HepG2 (cell line): Measurements from ENCODE around the gene SLC4A9. TPM values are rescaled to one million over a fixed set of nuclear protein-coding genes. Genes with fewer than 3 reads are reported as not detected.

Experiments
- ERF ChIP-seq: IDR thresholded peaks from 2 replicates; pipeline ENCODE4 v1.6.1; 2018; ENCODE audit warnings: missing biosample characterization, missing genetic modification reagents
- HNRNPUL1 ChIP-seq: fragments of 200-400 bp; formaldehyde crosslinking; IDR thresholded peaks from 2 replicates; pipeline ENCODE4 v1.6.1; 2017; ENCODE audit warnings: low read depth, mild to moderate bottlenecking, low read length, moderate library complexity
- MAFG ChIP-seq: sonication (generic); formaldehyde crosslinking; IDR thresholded peaks from 2 replicates; pipeline ENCODE4 v1.5.1; 2020; ENCODE audit warnings: mild to moderate bottlenecking, missing genetic modification reagents
- RCOR2 ChIP-seq: IDR thresholded peaks from 2 replicates; pipeline ENCODE4 v1.6.1; 2016; ENCODE audit warnings: missing biosample characterization, missing genetic modification reagents
- SCMH1 ChIP-seq: sonication (generic); formaldehyde crosslinking; IDR thresholded peaks from 2 replicates; pipeline ENCODE4 v1.9.0; 2021; ENCODE audit warnings: missing genetic modification reagents, mild to moderate bottlenecking, borderline replicate concordance
- TRIM24 ChIP-seq: sonication (generic); formaldehyde crosslinking; IDR thresholded peaks from 2 replicates; pipeline ENCODE4 v1.8.0; 2022; ENCODE audit warnings: mild to moderate bottlenecking, missing genetic modification reagents
- ZNF101 ChIP-seq: sonication (generic); formaldehyde crosslinking; IDR thresholded peaks from 2 replicates; pipeline ENCODE4 v1.4.0; 2020; ENCODE audit warnings: mild to moderate bottlenecking, low read depth, missing genetic modification reagents, borderline replicate concordance
- ZNF292 ChIP-seq: sonication (generic); formaldehyde crosslinking; IDR thresholded peaks from 2 replicates; pipeline ENCODE4 v1.8.1; 2022; ENCODE audit warnings: mild to moderate bottlenecking, low read depth, missing genetic modification reagents, borderline replicate concordance
- ZNF570 ChIP-seq: sonication (generic); formaldehyde crosslinking; IDR thresholded peaks from 2 replicates; pipeline ENCODE4 v1.4.0; 2020; ENCODE audit warnings: mild to moderate bottlenecking, missing genetic modification reagents, borderline replicate concordance
- polyA plus RNA-seq, 8 experiments: library from polyadenylated mRNA; depleted of rRNA in 3 of 8; stranded (reverse) in 7 of 8; unstranded in 1 of 8; fragments of >200 nt; fragmentation: Illumina TruSeq in 4 of 8; extraction: Trizol in 4 of 8; gene quantifications; 2 replicates each; pipeline versions ENCODE4 v1.2.1 to v1.2.3, GENCODE V29; 2011 to 2016; ENCODE audit warnings: low read depth in 4 of 8, missing spikeins in 1 of 8, mixed read lengths in 1 of 8; ENCODE audit not compliant: insufficient read depth in 1 of 8
- total RNA-seq, 5 experiments: library from RNA; depleted of rRNA; stranded (reverse); fragments of >200 nt; fragmentation: Illumina TruSeq; extraction: Trizol; gene quantifications; 2 replicates each; pipeline ENCODE4 v1.2.3, GENCODE V29; 2016; ENCODE audit warnings: low read depth in 1 of 5
- TF ChIP-seq, protein P1 (sequence below): sonication (generic); formaldehyde crosslinking; IDR thresholded peaks from 2 replicates; pipeline ENCODE4 v1.4.0; 2020; ENCODE audit warnings: missing genetic modification reagents
- TF ChIP-seq, protein P2 (sequence below): sonication (generic); formaldehyde crosslinking; IDR thresholded peaks from 2 replicates; pipeline ENCODE4 v1.5.0; 2020; ENCODE audit warnings: mild to moderate bottlenecking, missing genetic modification reagents, borderline replicate concordance
- TF ChIP-seq, protein P3 (sequence below): sonication (generic); formaldehyde crosslinking; IDR thresholded peaks from 2 replicates; pipeline ENCODE4 v1.5.1; 2020; ENCODE audit warnings: mild to moderate bottlenecking, missing genetic modification reagents, moderate library complexity
- TF ChIP-seq, protein P4 (sequence below): sonication (generic); formaldehyde crosslinking; IDR thresholded peaks from 2 replicates; pipeline ENCODE4 v1.8.0; 2022; ENCODE audit warnings: mild to moderate bottlenecking, missing genetic modification reagents, moderate library complexity
- TF ChIP-seq, protein P5 (sequence below): IDR thresholded peaks from 2 replicates; pipeline ENCODE4 v1.6.1; 2016; ENCODE audit warnings: missing biosample characterization, missing genetic modification reagents, low read depth
- TF ChIP-seq, protein P6 (sequence below): sonication (generic); formaldehyde crosslinking; IDR thresholded peaks from 2 replicates; pipeline ENCODE4 v1.4.0; 2020; ENCODE audit warnings: mild to moderate bottlenecking, missing genetic modification reagents

The SLC4A9 gene
- total and polyA plus RNA-seq, 2 of the 13 experiments (the other 11 are each of a cell fraction or from before 2014, with no cell fraction given): not detected

DNA sequence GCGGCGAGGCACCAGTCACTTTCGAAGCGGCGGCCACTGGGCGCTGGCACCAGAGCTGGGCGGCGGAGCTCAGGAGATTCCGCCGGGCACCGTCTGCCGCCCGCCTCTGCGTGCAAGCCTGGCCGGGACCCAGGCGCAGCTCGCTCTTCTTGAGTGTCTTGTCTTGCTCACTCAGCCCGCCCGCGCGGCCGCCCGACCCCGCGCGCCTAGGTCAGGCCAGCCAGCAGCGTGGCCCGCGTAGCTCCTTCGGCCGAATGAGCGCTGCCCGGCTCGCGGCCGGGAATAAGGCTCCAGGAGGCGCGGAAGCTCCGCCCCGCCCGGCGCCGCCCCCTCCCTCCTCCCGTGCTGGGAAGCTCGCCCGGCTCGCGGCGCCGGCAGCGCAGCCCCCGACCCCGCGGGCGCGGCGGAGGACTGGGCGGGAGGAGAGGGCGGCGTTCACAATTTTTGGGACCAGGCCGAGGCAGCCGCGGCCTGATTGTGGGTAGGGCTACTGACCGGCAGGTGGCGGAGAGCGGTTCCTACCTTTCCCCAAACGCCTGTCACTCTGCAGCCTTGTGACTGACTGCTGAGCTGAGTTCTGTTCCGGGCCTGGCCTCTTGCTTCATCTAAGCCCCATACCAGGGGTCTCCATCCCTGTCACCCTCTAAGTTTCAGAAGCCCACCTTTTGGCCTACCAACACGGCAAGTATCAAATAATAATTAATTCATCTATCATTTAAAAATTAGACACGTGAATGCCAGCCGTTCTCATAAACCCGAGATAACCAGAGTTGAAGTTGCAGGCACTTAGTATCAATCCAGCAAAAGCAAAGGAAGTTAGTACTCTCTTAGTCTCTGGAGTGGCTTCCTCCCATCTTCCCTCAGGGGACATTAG is 13.4 kb upstream of the SLC4A9 start, which contains the start of gene HBEGF (continued):
- TF ChIP-seq, protein P1, sequence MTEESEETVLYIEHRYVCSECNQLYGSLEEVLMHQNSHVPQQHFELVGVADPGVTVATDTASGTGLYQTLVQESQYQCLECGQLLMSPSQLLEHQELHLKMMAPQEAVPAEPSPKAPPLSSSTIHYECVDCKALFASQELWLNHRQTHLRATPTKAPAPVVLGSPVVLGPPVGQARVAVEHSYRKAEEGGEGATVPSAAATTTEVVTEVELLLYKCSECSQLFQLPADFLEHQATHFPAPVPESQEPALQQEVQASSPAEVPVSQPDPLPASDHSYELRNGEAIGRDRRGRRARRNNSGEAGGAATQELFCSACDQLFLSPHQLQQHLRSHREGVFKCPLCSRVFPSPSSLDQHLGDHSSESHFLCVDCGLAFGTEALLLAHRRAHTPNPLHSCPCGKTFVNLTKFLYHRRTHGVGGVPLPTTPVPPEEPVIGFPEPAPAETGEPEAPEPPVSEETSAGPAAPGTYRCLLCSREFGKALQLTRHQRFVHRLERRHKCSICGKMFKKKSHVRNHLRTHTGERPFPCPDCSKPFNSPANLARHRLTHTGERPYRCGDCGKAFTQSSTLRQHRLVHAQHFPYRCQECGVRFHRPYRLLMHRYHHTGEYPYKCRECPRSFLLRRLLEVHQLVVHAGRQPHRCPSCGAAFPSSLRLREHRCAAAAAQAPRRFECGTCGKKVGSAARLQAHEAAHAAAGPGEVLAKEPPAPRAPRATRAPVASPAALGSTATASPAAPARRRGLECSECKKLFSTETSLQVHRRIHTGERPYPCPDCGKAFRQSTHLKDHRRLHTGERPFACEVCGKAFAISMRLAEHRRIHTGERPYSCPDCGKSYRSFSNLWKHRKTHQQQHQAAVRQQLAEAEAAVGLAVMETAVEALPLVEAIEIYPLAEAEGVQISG (CRISPR knock-in tag): no peak
- no peak for TF ChIP-seq RCOR2 (CRISPR knock-in tag)
- no peak for TF ChIP-seq SCMH1 (CRISPR knock-in tag)
- TF ChIP-seq, protein P2, sequence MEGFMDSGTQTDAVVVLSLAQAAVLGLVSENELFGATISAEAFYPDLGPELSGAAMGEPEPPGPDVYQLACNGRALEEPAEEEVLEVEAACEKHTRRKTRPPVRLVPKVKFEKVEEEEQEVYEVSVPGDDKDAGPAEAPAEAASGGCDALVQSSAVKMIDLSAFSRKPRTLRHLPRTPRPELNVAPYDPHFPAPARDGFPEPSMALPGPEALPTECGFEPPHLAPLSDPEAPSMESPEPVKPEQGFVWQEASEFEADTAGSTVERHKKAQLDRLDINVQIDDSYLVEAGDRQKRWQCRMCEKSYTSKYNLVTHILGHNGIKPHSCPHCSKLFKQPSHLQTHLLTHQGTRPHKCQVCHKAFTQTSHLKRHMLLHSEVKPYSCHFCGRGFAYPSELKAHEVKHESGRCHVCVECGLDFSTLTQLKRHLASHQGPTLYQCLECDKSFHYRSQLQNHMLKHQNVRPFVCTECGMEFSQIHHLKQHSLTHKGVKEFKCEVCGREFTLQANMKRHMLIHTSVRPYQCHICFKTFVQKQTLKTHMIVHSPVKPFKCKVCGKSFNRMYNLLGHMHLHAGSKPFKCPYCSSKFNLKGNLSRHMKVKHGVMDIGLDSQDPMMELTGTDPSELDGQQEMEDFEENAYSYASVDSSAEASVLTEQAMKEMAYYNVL (CRISPR knock-in tag): no peak
- TF ChIP-seq, protein P3, sequence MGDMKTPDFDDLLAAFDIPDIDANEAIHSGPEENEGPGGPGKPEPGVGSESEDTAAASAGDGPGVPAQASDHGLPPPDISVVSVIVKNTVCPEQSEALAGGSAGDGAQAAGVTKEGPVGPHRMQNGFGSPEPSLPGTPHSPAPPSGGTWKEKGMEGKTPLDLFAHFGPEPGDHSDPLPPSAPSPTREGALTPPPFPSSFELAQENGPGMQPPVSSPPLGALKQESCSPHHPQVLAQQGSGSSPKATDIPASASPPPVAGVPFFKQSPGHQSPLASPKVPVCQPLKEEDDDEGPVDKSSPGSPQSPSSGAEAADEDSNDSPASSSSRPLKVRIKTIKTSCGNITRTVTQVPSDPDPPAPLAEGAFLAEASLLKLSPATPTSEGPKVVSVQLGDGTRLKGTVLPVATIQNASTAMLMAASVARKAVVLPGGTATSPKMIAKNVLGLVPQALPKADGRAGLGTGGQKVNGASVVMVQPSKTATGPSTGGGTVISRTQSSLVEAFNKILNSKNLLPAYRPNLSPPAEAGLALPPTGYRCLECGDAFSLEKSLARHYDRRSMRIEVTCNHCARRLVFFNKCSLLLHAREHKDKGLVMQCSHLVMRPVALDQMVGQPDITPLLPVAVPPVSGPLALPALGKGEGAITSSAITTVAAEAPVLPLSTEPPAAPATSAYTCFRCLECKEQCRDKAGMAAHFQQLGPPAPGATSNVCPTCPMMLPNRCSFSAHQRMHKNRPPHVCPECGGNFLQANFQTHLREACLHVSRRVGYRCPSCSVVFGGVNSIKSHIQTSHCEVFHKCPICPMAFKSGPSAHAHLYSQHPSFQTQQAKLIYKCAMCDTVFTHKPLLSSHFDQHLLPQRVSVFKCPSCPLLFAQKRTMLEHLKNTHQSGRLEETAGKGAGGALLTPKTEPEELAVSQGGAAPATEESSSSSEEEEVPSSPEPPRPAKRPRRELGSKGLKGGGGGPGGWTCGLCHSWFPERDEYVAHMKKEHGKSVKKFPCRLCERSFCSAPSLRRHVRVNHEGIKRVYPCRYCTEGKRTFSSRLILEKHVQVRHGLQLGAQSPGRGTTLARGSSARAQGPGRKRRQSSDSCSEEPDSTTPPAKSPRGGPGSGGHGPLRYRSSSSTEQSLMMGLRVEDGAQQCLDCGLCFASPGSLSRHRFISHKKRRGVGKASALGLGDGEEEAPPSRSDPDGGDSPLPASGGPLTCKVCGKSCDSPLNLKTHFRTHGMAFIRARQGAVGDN: peak; percentile 85
- TF ChIP-seq, protein P4, sequence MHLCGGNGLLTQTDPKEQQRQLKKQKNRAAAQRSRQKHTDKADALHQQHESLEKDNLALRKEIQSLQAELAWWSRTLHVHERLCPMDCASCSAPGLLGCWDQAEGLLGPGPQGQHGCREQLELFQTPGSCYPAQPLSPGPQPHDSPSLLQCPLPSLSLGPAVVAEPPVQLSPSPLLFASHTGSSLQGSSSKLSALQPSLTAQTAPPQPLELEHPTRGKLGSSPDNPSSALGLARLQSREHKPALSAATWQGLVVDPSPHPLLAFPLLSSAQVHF (CRISPR knock-in tag): no peak
- TF ChIP-seq ERF (CRISPR knock-in tag): peak; percentile 36; the same call in 1 of the 2 replicates
- TF ChIP-seq ZNF292: no peak
- no peak for TF ChIP-seq HNRNPUL1
- no peak for TF ChIP-seq ZNF101 (CRISPR knock-in tag)
- no peak for TF ChIP-seq ZNF570 (CRISPR knock-in tag)
- TF ChIP-seq MAFG (CRISPR knock-in tag): no peak
- TF ChIP-seq TRIM24 (CRISPR knock-in tag): no peak
- TF ChIP-seq, protein P5, sequence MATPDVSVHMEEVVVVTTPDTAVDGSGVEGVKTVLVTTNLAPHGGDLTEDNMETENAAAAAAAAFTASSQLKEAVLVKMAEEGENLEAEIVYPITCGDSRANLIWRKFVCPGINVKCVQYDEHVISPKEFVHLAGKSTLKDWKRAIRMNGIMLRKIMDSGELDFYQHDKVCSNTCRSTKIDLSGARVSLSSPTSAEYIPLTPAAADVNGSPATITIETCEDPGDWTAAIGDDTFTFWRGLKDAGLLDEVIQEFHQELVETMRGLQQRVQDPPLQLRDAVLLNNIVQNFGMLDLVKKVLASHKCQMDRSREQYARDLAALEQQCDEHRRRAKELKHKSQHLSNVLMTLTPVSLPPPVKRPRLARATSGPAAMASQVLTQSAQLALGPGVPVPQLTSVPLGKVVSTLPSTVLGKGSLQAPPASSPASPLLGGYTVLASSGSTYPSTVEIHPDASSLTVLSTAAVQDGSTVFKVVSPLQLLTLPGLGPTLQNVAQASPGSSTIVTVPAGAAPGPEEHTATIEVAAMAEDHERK (CRISPR knock-in tag): no peak
- TF ChIP-seq, protein P6, sequence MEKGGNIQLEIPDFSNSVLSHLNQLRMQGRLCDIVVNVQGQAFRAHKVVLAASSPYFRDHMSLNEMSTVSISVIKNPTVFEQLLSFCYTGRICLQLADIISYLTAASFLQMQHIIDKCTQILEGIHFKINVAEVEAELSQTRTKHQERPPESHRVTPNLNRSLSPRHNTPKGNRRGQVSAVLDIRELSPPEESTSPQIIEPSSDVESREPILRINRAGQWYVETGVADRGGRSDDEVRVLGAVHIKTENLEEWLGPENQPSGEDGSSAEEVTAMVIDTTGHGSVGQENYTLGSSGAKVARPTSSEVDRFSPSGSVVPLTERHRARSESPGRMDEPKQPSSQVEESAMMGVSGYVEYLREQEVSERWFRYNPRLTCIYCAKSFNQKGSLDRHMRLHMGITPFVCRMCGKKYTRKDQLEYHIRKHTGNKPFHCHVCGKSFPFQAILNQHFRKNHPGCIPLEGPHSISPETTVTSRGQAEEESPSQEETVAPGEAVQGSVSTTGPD (CRISPR knock-in tag): no peak
